Neural progenitor cell (in vitro differentiated cells): Measurements from ENCODE around the gene FOXF2.

ENCODE experiments used
- EZH2 ChIP-seq: fragments of 200-600 bp; sonication (generic); IDR thresholded peaks from 2 replicates; pipeline ENCODE4 v1.6.1; 2017; ENCODE audit warnings: antibody characterized with exemption, mild to moderate bottlenecking, moderate library complexity
- TF ChIP-seq, protein P1 (sequence below): fragments of 200-600 bp; sonication (generic); IDR thresholded peaks from 2 replicates; pipeline ENCODE4 v1.5.1; 2017; ENCODE audit warnings: antibody characterized with exemption, mild to moderate bottlenecking

DNA sequence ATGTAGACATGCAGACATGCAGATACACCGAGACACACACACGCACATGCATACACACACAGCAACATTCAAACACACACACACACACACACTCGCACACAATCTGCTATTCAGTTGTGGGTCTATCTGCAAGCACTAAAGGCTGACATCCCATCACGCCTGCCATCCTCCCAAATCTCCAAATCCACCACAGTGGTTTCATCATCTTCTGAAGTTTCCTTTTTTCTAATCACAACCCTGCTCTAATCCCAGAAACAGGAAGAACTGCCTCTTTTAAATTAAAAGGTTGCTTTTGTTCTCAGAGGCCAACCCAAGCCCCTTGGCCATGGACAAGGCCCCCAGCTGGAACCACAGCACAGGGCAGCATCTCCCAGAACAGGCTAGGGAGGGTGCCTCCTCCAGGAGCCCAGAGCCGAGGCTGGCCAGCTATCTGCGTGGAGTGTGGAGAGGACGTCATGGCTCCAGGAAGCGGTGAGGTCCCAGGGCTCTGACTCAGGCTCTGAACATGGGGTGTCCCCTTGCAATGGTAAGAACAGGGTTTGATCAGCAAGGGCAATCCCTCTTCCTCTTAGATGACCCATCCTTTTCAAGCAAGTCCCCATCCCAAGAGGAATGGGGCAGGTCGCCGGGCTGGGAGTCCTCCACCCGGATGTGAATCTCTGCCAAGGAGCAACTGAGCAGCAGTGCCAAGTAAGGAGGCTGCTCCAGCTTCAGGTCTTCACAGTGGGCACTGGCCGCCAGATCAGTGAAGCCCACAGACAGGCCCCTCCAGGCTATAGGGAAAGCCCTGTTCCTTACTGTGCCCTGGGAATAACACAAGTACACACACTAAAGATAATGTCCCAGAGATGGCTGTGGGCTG is 14.7 kb downstream of the FOXF2 start:
- TF ChIP-seq, protein P1, sequence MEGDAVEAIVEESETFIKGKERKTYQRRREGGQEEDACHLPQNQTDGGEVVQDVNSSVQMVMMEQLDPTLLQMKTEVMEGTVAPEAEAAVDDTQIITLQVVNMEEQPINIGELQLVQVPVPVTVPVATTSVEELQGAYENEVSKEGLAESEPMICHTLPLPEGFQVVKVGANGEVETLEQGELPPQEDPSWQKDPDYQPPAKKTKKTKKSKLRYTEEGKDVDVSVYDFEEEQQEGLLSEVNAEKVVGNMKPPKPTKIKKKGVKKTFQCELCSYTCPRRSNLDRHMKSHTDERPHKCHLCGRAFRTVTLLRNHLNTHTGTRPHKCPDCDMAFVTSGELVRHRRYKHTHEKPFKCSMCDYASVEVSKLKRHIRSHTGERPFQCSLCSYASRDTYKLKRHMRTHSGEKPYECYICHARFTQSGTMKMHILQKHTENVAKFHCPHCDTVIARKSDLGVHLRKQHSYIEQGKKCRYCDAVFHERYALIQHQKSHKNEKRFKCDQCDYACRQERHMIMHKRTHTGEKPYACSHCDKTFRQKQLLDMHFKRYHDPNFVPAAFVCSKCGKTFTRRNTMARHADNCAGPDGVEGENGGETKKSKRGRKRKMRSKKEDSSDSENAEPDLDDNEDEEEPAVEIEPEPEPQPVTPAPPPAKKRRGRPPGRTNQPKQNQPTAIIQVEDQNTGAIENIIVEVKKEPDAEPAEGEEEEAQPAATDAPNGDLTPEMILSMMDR, result no peak
- TF ChIP-seq EZH2, result no peak
